Hippocampal formation (tissue), 2 donors: Measurements from ENCODE around the gene CD164L2.
"Not testable (repeated sequence)": the region's sequence is repeated elsewhere in the genome, so short reads cannot be mapped to it uniquely, and the experiment has no call there.

Source experiments
- DNase-seq, 2 donors: peaks; one replicate each; lab custom pipeline; 2025; lab: John Stamatoyannopoulos, UW

CD164L2 gene

DNA sequence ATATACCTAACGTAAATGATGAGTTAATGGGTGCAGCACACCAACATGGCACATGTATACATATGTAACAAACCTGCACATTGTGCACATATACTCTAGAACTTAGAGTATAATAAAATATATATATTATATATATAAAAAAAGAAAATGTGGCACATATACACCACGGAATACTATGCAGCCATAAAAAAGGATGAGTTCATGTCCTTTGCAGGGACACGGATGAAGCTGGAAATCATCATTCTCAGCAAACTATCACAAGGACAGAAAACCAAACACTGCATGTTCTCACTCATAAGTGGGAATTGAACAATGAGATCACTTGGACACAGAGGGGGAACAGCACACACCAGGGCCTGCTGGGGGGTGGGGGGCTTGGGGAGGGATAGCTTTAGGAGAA lies 1.7 kb upstream of the CD164L2 start:
- DNase-seq: not testable (repeated sequence)

DNA sequence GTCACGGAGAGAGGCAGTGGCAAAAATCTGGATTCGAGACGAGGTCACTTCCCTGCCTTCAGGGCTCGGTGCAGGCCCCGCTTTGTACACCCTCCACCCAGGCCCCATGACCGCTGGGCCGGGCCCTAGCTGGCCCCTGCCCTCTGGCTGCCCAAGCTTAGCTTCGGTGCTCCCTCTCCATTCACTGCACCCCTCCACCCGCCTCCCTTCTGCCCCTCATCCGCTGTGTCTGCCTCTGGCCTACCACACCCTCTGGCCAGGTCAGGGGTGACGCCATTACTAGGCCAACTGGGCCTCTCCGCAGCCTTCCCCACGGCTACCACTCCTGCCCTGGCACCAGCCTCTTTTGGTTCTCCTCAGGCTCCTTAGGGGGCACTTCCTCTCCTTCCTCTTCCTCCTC lies 528 bp upstream of the CD164L2 start:
- no peak for DNase-seq

DNA sequence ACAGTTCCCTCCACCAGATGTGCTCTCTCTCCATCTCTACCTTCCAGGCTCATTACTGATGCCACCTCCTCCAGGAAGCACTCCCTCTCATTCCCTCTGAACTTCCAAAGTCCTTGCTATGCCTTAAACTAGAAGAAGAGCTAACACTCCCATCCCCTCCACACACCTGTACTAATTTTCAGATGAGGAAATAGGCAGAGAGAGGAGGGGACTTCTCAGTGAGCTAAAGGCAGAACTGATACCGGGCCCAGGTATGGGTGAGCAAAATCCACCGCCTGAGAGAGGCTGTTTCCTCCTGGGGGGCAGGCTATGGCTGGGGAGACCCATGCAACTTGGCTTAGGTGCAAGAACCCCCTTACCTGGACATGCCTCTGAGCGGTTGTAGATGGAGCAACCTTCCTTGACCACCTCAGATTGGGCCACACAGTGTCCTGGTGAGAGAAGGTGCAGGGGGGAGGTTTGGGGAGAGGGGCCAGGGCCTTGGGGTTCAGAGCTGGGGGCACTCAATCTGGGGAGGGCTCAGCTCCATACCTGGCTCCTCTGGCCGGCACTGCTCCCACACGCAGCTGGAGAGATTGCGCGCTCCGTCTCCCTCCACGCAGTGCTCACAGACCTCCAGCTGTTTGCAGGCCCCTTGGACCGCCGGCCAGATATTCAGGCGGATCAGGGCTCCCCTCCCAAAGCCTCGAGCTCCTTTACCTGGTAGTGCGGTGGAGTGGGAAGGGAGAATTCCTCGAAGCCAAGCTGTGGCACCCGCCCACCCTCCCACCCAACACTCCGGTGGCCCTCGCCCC lies 967 bp downstream of the CD164L2 start:
- no peak for DNase-seq

DNA sequence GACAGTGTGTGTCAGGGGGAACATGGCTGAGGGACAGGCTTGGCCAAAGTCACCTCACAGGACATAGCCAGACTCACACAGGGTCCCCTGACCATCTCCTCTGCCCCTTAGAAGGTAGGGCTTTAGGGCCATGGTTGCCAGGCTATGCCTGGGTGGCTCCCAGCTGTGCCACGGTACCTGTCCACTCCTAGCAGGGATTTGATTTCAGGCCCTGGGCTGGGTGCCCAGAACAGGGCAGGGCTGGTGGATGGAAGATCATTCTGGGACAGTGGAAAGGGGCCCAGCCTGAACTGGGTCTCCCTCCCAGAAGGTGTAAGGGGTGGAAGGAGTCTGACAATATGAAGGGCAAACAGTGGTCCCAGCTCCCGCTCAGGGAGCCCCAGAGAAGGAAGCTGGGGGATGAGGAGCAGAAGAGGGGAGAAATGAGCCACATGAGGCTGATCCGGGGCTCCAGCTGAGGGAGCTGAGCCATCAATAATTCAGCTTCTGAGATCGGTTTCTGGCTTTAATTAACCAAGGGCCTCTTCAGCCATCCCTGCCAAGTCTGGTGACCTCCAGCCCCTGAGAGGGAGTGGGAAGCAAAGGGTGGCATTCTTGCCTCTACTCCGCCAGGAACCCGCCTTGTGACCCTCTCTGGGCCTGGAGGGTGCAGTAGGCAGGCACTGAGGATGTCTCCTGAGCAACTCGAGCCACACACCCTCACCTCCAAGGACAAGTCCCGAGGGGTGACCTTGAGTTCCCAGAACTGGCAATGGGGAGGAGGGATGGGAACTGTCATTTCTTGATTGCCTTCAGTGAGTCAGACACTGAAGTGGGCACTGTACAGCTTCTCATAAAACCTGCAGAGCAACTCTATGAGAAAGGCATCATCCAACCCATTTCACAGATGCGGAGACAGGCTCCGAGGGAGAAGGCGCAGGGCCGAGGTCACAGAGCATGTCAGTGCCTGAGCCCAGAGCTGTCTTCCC lies 2.1 kb downstream of the CD164L2 start:
- no peak for DNase-seq

DNA sequence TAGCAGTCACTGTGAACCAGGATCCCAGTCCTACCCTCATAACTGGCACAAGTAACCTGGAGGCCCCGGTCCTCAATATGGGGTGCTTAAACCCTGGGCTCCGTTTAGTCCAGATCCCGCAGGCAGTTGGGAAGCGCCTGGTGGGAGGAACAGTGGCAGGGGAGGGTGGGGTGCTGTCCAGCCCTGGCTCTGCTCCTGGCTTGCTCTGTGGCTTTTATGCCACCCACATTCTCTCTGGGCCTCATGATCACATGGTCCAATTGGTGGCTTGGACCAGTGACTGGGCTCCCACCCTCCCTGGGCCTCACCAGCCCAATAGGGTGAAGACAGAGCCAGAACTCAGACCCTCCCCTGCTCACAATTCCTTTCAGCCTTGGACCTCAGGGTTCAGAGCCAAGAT lies 2.9 kb downstream of the CD164L2 start:
- no peak for DNase-seq

DNA sequence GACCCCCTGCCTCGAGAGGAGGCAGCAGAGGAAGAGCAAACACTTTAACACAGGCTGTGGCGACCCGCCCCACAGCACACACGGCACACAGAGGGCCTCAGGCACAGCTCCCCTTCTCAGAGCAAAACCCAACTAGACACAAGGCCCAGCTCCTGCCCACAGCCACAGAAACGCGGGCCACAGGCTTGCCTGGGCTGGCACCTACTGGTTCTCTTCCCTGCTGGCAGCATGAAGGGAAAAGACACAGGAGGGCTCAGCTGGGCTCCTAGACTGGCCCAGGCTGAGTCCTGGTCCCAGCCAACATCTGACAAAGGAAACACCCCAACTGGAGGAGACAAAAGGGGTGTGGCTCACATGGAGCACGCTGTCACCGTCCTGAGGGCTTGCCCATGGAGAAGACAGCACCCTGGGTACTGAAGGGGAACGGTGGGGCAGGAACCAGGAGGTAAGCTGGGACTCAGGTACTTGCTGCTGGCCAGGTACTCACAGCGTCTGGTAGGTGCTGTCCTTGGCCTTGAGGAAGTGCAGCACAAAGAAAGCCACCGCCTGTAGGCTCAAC lies 3.5 kb downstream of the CD164L2 start:
- DNase-seq: no peak

DNA sequence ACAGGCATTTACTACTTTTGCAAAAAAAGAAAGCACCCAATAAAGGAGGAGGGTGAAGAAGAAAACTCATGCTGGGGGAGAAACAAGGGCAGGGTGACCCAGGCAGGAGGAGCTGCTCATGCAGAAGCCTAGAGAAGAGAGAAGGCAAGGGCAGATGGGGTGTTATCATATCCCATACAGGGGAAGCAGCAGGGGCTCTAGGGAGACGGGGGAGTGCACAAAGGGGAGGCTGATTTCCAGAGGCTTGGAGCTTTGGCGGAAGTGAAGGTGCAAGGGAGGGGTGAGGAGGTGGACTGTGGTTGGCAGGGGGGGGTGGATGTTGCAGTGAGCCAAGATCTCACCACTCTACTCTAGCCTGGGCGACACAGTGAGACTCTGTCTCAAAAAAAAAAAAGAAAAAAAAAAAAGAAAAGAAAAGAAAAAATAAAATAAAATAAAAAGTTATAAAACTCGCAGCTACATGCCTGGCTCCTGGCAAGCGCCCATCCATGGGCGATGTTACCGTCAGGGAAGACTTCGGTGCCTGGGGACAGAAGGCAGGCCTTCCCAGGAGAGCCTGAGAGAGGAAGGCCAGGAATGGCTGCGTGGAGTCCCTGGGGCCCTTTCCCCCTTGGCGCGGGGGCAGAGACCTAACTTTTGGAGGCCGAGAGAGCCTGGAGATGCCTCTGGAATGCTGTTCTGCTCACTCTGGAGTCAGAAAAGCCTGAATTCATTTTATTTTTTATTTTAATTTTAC lies 5.2 kb downstream of the CD164L2 start:
- no peak for DNase-seq

DNA sequence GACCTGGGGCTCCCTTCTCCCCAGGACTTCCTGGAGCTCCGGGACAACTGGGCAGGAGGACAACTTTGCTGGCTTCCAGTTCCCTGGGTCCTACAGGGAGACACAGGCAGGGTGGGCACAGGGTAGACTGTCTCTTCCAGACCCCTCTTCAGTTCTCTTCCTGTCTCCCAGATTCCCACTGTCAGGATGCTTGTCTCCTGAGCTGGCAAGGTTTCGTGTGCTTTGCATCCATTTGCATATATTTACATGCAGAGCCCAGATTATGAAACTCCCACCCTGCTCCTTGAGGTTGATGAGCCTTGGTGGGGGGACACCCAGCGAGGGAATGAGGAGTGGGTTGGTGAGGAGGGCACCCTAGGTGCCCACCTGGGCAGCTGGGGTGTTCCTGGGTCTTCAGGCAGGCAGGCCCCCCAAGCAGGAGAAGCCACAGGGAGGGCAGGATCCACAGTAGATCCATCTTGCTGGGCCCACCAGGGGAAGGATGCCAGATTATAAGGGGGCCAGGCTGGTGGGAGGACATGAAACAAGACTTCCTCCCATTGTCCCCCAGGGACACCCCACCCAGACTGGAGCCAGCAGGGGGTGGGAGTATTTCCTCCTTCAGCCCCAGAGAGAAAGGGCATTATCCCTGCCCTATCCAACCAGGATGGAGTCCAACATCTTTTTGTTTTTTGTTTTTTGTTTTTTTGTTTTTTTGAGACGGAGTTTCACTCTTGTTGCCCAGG lies 8.6 kb downstream of the CD164L2 start, which contains the start of gene FCN3:
Gene FCN3, minus strand, starts transcription at position 463 of the 725 bp plus-strand sequence. Its CDS starts 6 bp downstream, at position 457.
- DNase-seq: no peak

DNA sequence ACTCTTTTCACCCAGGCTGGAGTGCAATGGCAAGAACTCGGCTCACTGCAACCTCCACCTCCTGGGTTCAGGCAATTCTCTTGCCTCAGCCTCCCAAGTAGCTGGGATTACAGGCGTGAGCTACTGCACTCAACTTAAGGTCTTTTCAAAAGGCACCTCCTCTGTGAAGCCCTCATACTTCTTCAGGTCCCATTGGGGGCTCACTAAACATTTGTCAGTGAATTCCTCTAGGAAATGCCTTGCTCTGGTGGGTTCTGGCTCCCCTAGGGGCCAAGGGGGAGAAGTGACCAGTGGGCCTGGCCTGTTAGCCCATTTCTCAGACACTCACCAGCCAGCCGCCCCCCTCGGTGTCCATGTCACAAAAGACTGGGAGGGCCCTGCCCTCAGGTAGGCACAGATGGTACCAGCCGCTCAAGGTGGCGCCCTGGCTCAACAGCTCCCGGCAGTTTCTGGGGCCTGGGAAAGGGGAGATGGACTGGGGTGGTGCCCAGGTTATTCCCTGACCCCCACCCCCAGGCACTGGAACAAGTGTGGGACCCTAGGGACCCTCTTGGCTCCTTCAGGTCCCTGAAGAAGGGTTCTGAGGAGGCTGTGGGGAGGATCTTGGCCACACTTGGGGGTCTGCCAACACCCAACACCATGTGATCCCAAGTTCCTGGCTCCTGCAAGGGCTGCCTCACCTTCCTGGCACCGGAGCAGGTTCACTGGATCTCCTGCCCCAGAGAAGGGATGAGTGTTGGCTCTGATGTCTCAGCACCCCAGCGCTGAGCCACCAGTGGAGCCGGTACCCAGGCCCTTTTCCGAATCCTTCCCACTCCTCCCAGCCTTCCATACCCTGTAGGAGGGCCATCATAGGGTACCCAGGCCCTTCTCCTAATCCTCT lies 10.1 kb downstream of the CD164L2 start:
- no peak for DNase-seq

DNA sequence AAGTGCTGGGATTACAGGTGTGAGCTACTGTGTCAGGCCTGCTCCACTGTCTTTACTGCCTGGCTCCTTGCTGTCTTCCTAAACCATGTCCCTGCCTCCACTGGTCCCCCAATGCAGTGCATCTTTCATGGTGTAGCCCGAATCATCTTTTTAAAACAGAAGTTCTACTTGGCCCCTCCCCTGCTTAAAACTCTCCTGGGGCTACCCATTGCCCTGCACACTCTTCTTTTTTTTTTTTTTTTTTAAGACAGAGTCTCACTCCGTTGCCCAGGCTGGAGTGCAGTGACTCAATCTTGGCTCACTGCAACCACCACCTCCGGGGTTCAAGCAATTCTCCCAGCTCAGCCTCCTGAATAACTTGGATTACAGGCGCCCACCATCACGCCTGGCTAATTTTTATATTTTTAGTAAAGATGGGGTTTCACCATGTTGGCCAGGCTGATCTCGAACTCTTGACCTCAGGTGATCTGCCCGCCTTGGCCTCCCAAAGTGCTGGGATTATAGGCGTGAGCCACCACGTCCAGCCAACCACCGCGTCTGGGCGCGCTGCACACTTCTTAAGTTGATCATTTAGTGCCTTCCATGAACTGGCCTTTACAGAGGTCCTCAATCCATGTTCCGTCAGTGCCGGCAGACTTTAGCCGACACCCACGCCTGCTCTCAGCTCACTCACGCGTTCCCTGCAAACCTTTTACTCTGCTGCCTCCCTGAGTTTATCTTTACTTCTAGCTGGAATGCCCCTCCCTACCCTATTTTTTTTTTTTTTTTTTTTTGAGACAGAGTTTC lies 10.9 kb downstream of the CD164L2 start:
- no peak for DNase-seq

DNA sequence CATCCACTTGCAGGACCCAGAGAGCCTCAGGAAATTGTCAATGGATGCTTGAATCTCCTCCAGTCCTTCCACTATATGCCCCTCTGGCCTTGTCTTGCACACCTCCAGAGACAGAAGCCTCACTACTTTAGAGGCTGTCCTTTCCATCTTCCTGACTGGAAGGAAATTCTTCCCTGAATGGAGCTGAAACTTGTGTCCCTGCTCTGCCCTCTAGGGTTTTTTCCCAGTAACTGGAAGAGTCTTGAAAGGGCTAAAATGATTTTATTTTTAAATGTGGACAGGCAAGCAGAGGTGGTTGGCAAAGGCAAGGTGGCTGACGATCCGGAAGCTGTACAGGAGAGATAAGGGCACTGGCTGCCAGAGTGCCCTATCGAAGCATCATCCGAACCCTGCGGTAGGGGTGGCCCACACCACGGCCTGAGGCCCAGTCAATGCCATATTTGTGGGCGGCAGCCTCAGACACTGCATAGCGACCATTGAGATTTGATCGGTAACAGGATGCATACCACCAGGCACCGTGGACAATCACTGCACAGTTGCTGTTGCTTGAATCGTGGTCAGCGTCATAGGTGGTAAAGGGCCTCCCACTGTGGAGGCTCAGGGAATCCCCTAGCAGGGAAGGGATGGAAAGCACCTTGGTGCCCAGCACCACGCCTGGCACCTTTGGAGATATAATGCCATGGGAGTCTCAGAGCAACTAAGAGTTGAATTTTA lies 14.1 kb downstream of the CD164L2 start:
- DNase-seq: no peak

DNA sequence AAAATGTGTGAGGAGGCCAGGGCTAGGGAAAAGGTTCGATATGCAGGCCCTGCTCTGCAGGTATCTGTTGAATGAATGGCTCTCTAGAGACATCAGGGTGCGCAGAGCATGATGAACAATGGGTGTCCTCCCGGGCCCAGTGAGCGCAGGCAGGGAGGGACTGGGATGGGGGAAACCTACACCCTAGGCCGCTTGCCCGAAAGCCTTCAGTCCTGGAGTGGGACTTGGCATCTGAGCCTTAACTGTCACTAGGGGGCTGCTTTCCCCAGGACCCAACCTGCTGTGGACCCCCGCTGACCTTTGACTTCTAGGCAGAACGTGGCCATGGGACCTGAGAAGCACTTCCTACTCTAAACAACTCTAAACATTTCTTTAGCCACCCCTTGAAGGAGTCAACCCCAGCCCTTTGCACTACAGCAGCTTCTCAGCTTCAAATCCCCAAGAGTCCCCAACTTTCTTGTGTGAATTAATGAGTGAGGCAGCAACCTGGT lies 15.9 kb downstream of the CD164L2 start:
- no peak for DNase-seq

DNA sequence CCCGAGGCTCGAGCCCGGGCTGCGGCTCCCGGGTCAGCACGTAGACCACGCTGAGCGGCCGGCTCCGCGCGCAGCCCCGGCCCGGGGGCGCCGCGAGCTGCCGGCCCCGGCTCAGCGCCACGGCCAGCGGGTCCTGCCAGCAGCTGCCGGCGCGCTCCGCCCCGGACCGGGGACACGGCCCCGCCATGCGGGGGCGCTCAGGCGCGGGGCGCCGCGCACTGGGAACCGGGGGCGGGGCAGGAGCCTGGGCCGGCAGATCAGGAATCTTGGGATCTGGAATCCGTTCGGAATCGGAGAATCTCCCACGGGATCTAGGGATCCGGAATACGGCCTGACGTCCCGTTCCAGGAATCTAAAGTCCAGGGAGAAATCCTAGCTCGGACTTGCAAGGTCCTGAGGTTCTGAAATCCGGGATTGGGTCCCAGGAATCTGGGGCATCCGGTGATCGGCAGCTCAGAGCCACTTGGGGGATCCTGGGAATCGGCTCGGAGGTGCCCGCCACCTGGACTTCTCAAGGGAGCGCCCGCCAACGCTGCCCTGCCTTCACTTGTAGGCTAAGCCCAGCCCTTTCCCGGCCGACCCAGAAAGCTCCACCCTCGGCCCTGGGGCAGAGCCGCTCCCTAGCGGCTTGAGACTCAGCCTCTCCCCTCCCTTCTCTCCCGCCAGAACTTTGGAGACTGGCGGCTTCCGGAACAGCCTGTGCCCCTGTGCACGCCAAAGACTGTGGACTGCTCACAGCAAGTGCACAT lies 16.5 kb downstream of the CD164L2 start, which contains the start of gene MAP3K6:
Gene MAP3K6, minus strand, starts transcription at position 551 of the 749 bp plus-strand sequence. Its CDS starts 364 bp downstream, at position 187.
- peak; percentile 16 to 30 for DNase-seq

DNA sequence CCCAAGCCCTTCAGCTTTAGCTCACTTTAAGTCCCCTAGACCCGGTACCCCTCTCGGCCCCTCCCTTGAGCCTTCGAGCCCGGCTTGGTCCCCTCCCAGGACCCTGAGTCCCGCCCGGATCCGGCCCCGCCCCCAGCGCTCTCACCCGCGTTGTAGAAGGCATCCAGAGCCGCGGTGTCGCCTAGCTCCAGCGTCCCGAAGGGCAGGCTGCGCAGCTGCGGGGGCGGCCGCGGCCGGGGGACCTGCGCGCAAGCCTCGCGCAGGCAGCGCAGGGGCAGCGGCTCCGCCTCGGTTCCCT lies 17.1 kb downstream of the CD164L2 start:
- peak in 1 of 2 donors; percentile 43 for DNase-seq

DNA sequence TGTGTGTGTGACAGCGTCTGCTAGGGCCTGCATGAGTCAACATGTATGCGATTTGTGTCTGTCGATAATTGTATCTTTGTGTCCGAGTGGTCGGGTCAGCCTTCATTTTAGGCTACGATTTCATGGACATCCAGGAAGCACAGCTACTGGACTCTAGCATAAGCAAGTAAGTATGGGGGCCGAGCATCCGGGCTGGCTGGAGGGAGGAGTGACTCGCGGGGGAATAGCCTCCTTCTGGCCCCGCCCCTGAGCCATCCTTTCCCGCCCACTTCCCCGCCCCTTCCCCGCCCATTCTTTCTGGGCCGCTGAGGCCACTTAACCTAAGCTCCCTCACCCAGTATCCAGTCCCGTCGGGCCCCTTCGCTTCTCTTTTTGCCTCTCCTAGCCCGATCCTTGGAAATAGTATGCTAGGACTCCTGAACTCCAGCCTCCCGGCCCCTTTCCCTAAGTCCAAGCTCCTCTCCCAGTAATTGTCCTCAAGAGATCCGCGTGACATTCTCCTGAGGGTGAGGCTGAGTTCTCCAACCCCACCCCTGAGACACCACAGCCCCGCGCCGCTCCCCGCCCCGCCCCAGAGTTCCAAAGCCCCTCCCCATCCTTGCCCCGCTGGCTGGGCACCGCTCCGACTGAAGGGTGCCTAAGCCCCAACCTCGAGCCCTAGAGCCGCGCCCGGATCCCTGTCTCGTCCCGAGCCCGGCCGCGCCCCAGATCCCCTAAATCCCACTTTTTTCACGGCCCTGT lies 17.6 kb downstream of the CD164L2 start:
- peak; percentile 61 to 77 for DNase-seq

DNA sequence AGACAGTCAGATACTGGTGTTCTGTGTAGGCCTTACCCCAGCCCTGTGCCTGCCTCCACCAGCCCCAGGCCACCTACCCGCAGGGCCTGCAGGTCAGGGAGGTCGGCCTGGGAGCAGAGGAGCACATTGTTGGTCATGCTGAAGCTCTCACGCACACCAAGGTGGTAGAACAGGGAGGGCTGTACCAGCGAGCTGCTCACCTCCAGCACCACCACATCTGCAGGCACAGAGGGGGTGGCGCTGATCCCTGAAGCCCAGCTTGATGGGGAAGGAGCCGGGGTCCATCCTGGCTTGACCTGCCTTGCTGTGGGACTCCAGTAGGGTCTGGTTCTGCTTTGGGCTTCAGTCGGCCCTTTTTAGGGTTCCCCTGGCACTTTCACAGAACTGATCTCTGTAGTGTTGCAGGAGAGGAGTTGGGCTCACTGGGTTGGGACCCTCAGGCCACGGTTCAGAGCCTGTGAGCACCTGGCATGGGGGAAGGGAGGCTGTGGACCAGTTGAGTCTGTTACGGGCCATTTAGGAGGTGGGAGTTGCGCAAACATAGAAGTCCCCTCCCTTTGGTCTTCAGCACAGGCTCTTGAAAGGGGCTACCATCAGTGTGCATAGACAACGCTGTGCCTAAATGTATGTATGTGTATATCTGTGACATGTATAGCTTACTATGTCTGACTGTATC lies 18.3 kb downstream of the CD164L2 start:
- no peak for DNase-seq
